ENCODE results near the gene NCAPD3.
A peak's percentile ranks its signal among the peaks of the same experiment; 100 is the strongest.
"Not testable (repeated sequence)": the region's sequence is repeated elsewhere in the genome, so short reads cannot be mapped to it uniquely, and the experiment has no call there.

Gene NCAPD3

GRCh38 chr11:134224710-134225664, 1.2 kb upstream of the NCAPD3 start:
- peak; percentile 27 for DNase-seq

DNA sequence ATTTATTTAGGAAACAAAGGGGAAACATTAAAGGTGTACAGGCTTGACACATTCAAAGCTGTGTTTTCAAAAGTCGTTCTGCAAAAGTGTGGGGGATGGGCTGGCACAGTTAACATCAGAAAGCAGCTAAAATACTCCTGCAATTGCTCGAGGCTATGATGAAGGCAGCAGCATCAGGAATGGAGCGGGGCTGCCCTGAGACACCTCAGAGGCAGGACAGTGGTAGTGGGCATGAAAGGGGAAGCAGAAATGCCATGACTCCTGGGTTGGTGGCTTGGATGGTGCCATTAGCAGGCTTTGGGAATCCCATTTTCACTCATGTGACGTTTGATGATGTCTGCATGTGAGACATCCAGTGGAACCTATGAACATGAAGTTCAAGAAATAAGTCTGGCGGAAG, 646 bp downstream of the NCAPD3 start:
- no peak for DNase-seq

- no peak for DNase-seq
Measured at GRCh38 chr11:134216816-134217215, 7.0 kb downstream of the NCAPD3 start.

GRCh38 chr11:134215836-134216235, 7.9 kb downstream of the NCAPD3 start:
- no peak for DNase-seq

- no peak for DNase-seq
Measured at GRCh38 chr11:134207538-134208239, 16.1 kb downstream of the NCAPD3 start.

- no peak for DNase-seq
Measured at GRCh38 chr11:134206185-134206584, 17.6 kb downstream of the NCAPD3 start.

DNA sequence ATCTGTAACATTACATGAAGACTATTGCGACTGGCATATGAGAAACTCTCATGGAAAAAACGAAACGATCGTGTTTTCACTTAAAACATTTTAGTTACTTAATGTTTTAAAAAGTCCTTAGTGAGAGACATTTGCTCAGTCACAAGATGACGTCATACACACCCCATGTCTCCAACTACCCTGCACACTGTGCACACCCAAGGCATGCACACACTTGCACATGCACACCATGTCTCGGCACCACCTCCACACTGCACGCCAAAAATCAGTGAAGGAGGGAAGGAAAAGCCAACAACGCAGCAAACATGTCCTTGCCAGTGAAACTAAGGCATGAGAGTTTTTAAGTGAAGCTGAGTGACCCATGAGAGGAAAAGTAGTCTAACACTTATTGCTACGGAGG, 18.0 kb downstream of the NCAPD3 start:
- no peak for DNase-seq

GRCh38 chr11:134202661-134203060, 21.1 kb downstream of the NCAPD3 start:
- DNase-seq: no peak

DNA sequence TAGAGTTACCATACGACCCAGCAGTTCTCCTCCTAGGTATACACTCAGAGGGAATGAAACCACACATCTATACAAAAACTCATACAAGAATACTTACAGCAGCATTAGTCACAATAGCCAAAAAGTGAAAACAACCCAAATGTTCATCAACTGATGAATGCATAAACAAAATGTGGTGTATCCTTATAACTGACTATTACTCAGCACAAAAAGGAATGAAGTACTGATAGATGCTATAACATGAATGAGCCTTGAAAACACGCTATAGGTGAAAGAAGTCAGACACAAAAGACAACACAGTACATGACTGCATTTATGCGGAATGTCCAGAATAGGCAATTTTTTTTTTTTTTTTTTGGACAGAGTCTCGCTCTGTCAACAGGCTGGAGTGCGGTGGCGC, 23.1 kb downstream of the NCAPD3 start:
- no peak for DNase-seq

DNA sequence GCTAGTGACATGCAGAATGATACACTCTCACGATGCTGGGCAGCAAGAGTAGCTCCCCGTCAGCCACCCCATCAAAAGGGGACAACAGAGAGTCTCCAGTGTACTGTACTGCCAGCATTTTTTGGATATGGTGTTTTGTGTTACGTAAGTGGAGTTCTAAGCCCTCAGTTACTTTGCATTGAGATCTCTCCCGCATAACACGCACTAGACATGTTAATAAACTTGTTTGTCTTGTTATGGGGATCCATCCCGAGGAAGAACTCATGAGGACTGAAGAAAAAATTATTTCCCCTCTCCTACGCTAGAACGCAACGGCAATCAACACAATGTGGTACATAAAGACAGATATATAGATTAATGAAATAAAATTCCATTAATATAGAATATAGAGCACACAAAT, 24.2 kb downstream of the NCAPD3 start:
- DNase-seq: no peak

- DNase-seq: no peak
Measured at GRCh38 chr11:134196756-134197155, 27.0 kb downstream of the NCAPD3 start.

GRCh38 chr11:134188092-134188491, 35.7 kb downstream of the NCAPD3 start:
- not testable (repeated sequence) for DNase-seq

DNA sequence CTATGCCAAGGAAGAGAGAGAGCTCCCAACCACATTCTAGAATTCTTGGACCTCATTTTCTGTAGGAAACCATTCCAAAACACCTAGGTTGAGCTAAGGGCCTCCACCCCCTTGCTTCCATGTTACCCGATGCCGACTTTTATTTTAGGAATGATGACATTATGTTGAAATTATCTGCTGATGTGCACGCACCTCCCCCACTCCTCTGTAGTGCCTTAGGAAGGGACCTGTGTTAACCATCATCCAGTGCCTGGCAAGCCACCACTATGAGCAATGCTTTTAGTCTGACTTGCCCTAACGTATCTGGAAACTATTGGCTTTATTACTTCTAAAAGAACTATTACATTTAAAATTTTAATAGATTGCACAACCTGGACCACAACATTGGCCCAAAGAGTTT, 42.1 kb downstream of the NCAPD3 start:
- DNase-seq: no peak

GRCh38 chr11:134178032-134178674, 45.6 kb downstream of the NCAPD3 start:
- DNase-seq: no peak

GRCh38 chr11:134176284-134176683, 47.5 kb downstream of the NCAPD3 start:
- no peak for DNase-seq

DNA sequence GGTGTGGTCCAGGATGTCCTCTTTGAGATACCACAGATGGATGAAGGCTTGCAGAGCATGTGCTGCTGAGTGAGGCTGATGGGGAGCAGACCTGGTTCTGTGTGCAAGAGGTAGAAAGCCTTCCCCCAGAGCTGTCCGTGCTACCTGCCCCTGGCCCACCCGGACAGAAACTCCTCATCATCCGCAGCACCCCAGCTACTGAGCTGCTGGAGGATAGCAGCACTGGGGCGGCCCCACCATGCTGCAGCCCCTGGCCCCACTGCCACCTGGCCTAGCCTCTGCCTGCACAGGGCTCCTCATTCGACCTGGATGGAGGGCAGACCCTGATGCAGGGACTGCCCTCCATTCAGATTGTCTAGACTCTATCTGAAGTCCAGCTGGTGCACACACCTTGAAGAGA, 50.5 kb downstream of the NCAPD3 start:
- DNase-seq: no peak

- DNase-seq: no peak
Measured at GRCh38 chr11:134171951-134172350, 51.8 kb downstream of the NCAPD3 start.

DNA sequence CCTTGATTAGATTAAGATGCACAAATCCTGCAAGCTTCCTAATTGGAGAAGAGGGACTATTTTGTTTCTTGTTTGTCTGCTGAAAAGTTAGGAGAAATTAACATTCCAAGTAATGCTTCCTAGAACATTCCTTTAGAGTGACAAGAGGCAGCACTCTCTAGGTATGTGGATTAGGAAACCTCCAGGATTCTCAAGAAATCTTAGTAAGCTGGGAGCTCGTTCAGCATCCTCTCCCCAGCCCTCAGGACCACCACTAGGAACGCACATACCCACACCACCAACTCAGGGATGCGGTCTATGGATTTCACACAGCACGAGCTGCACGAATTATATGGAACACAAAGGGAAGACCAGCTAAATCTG, 52.9 kb downstream of the NCAPD3 start:
- no peak for DNase-seq

DNA sequence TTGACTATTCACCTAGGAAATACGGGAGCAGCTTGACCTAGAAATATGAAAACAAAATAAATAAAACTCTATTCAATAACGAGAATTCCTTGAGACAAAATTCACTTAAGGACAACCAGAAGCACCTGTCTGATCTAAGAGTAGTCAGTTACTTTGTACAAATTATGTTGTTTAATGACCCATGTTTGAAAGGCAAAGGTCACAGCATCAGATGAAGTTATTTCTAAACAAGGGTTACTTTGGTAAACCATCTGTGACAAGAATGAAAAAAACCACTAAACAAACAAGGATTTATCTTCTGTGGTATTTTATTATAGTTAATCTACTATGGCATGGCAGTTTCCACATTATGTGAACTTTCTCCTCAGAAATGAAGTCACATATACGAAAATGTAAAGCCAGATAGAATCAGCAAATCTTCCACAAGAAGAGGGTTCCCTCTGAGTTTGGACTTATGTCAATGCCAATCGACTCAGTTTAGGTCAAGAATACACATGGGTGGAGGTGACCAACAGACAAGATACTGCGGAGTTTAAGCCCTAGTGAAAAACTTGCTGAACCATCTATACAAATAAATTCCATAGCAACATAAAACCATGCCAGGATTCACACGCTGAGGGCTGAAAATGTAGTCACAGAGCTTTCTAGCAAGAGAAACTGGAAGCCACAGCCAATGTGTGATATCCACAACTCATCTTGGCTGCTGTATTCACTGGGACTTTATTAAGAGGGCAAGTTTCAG, 53.4 kb downstream of the NCAPD3 start:
- DNase-seq: no peak

DNA sequence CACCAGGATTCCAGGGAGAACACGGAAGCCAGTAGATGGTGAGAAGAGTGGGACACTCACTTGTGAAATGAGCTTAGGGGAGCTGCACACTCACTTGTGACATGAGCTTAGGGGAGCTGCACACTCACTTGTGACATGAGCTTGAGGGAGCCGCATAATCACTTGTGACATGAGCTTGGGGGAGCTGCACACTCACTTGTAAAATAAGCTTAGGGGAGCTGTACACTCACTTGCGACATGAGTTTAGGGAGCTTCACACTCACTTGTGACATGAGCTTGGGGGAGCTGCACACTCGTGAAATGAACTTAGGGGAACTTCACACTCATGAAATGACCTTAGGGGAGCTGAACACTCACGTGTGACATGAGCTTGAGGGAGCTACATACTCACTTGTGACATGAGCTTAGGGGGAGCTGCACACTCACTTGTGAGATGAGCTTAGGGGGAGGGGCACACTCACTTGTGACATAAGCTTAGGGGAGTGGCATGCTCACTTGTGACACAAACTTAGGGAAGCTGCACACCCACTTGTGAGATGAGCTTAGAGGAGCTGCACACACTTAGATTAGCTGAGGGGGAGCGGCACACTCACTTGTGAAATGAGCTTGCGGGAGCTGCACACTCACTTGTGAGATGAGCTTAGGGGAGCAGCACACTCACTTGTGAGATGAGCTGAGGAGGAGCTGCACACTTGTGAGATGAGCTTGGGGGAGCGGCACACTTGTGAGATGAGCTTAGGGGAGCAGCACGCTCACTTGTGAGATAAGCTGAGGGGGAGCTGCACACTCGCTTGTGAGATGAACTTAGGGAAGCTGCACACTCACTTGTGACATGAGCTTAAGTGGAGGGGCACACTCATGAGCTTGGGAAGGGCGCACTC, 59.0 kb downstream of the NCAPD3 start:
- no peak for DNase-seq

DNA sequence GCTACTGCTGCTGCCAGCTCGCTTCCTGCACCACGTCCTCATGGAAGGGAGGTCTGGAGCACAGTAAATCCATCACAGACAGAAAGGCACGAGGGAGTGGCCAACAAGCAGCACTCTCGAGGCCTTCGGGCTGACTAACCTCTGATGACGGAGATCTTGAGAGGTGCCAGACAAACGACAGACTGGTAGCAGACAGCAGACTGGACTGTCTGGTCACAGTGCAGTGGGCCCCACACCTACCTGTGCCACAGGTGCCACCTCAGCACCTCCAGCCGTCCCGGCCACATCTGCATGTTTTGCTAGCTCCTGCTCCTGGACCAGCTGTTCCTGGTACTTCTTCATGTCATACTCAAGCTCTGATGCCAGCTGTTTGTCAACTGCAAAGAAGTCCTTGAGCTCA, 64.1 kb downstream of the NCAPD3 start:
- no peak for DNase-seq

DNA sequence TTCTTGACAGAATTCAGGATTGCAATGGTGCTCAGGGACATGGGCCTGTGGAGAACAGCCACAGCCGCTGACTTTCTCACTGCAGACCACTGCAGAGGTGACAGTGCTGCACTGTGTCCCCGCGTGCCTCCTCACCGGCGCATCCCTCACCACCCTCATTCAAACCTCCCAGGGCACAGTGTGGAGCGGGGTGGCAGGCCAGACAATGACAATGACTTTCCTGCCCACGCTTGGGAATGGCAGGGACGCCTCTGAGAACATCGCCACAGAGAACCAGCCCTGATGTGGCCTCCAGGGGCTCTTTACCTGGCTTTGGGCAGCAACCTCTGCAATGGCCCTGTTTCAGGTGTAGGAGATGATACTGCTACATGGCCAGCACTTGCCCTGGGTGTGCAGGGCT, 65.7 kb downstream of the NCAPD3 start:
- DNase-seq: no peak

Measured in activated gamma-delta T cell (primary cell).